ENCODE data around the gene BTG1.
A peak's percentile ranks its signal among the peaks of the same experiment; 100 is the strongest.

Gene BTG1

DNA sequence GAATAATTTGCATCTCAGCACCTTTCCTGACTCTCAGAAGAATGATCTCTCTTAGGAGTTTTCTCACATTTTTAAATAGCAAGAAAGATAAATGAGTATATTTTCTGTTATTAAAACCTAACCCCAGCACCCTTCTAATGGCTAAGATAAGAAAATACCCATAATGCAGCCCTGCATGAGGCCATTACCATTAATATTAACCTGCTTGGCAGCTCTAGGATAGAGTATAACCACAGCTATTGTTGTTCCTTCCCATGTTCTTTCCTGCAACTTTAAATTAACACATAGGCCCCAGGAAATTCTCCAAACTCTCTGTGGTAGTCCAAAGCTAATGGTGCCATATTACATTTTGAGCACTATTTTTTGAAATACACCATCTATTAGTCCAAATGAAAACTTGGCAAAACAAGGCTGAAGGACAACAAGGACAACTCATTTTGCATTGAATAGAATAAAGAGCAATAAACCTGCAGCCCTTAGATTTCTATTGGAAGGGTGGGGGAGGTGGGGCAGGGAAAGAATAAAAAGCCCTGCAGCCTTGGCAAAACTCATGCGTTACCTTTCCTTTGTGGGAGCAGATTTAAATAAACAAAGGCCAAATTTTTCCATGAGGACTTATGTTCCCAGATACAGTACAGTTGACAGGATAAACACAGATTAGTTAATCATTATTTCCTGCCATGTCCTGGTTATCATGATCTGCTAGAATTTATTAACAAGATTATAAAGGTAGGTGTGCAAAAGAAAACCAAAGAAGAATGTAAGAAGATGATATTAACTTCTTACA, 46.9 kb downstream of the BTG1 start:
- no peak for DNase-seq (ENCODE audit: low read depth)

DNA sequence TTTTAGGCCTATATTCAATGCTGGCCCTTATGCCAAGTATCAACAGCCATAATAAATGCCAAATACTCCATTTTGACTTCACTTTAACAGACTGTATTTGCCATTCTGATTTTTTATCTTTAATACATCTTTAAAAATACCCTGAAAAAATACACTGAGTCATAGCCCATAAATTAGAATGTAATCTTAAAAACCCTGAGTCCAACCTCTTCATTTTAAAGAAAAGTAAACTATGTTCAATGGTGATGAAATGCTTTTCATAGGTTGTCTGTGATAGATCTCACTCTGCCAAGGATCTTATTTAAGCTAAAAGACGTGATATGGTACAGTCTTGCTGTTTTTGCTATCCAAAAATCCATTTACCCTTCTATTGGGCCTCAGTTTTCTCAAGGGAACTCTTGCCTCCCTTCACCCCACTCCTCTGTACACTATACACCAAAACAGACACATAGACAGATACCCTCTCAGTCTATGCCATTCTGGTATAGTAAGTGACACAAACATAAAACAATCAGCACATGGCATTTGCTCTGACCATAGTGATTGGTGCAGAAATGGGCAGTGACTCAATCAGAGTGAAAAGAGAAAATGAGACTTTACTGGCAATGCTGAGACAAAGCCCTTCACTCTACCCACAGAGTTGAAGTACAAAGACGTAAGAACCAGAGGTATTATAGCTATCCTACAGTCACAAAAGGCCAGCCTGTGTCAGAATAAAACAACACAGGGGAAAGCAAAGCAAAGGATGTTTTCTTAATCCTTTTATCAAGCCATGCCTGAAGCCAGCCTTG, 49.1 kb downstream of the BTG1 start:
- DNase-seq (ENCODE audit: low read depth) = peak; percentile 28

DNA sequence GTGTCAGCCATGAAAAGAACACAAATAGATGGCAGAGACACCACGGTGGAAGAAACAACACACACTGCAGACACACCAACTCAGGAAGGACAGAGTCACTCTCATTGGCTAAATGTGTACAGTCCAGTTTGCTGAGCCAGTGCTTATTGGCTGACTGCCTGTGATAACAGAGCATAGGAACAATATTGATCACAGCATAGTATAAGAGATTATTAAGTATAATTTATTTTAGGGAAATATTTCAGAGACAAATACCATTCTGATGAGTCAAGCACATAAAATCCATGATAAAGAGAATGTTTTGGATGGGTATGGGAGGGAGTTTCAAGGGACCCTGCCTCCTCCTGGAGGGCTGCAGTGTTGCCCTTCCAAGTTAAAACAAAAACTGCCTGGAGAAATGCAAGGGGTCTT, 50.9 kb downstream of the BTG1 start:
- DNase-seq (ENCODE audit: low read depth) = peak; percentile 54

DNA sequence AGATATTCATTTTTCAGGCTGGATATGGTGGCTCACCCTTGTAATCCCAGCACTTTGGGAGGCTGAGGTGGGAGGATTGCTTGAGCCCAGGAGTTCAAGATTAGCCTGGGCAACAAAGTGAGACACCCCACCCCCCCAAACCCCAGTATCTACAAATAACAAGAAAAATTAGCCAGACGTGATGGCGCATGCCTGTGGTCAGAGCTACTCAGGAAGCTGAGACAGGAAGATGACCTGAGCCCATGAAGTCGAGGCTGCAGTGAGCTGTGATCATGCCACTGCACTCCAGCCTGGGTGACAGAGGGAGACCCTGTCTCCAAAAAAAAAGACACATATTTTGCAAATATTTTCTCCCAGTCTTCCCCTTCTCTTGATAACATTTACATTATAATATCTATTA, 51.3 kb downstream of the BTG1 start:
- peak; percentile 75 for DNase-seq (ENCODE audit: low read depth)
